Neuron (in vitro differentiated cells): ENCODE data around the gene TWNK.

Experiments
- H2AFZ ChIP-seq: one replicate; pipeline ENCODE4 v1.6.1; 2013; ENCODE audit warnings: low read depth, mild to moderate bottlenecking, inconsistent platforms, low read length, moderate library complexity
- H3K27me3 ChIP-seq: one replicate; pipeline ENCODE4 v1.6.1; 2013; ENCODE audit warnings: low read length; ENCODE audit not compliant: insufficient read depth
- H3K36me3 ChIP-seq: one replicate; pipeline ENCODE4 v1.6.1; 2013; ENCODE audit warnings: low read length; ENCODE audit not compliant: insufficient read depth
- H3K4me1 ChIP-seq: one replicate; pipeline ENCODE4 v1.6.1; 2013; ENCODE audit warnings: low read length; ENCODE audit not compliant: insufficient read depth
- H3K4me3 ChIP-seq: 2 replicates; pipeline ENCODE4 v1.5.1; 2013; ENCODE audit warnings: mild to moderate bottlenecking, low read length, moderate library complexity
- H3K9me3 ChIP-seq: one replicate; pipeline ENCODE4 v1.6.1; 2013; ENCODE audit warnings: low read length

Gene TWNK

DNA sequence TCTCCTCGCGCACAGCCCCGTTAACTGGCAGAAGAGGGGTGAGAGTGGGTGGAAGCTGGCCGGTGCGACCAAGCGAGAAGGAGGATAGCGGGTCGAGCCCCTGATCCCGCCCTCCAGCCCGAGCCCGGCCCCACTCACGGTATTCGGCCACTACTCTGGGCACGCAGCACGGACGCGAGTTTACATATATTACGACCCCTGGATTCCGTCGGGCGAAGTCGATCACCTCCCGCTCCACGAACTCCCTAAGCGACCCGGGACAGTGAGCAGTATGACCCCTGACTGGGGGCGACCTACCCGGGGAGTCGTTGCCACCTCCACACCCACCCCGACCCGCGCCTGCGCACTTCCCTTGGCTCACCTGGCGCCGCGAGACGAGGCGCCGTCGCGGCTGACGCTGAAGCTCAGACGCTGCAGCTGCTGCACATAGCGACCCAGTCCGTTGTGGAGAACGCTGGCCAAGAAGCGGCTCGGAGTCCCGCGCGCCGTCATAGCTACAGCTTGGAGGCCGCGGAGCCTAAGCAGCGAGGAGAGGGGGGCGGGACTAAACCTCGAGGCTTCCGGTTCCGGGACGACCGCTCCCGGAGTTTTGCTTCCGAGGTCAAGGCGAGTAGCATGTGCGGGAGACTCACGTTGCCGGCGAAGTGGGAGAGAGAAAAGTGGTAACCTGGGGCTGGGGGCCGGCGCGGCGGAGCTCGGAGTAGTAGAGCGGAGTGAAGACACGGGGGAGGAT lies at the start of gene TWNK, which contains the start of gene MRPL43:
Gene TWNK (plus strand): TSS at position 592 of the 733 bp plus-strand sequence. CDS start 668 bp downstream, outside the sequence.
Gene MRPL43 (minus strand): TSS at position 546 of the 733 bp plus-strand sequence. CDS start 54 bp downstream, at position 492.
- peaks cover 46% of the 10 kb centered on the region for H3K36me3 ChIP-seq
- peaks cover 17% of the 10 kb centered on the region for H3K4me1 ChIP-seq
- no peaks in the 10 kb centered on the region for H3K9me3 ChIP-seq
- peak within 1 kb of the TSS; percentile 86 for H3K4me3 ChIP-seq
- no peaks in the 10 kb centered on the region for H3K27me3 ChIP-seq
- peak within 1 kb of the TSS; percentile 72 for H2AFZ ChIP-seq

DNA sequence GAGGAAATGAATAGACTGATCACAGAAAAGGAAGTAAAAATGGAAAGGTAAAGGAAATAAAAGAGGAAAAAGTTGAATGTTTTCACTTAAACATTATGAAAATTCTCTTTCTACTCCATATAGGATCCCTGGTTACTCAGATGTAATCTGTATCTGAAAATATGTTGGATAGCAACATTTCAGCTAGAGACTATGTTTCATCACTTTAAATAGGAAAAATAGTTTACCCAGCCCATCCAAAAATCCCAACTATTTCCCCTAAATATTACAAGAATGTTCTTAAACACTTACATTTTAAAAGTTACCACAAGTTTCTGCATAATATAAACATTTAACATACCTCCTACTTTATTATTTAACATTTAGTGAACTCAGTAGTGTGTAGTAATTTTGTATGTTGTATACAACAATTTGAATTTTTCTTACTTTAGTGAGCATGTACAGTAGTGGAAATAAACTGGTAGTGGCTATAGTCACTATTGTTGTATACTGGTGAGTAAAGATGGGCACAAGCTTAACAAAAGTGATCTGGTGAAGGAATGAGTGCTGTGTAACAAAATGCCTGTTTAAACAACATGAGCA lies 47.5 kb upstream of the TWNK start:
- Histone ChIP-seq H3K27me3 (no peaks in the 10 kb centered on the region), H3K36me3 (peaks cover 62% of the 10 kb centered on the region), H3K4me3 (no peak overlapping the region), H2AFZ (no peak overlapping the region), H3K9me3 (no peaks in the 10 kb centered on the region), H3K4me1 (no peaks in the 10 kb centered on the region)

DNA sequence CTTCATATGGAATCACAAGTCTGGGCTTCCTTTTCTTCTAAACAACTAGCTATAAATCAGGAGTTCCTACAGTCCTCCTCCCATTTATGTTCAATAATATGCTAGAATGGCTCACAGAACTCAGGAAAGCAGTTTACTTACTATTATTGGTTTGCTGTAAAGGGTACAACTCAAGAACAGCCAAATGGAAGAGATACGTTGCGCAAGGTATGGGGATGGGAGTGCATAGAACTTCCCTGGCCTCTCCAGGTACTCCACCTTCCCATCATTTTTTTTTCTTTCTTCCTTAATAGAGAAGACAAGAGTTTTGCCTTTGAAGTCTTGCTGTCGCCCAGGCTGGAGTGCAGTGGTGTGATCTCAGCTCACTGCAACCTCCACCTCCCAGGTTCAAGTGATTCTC lies 45.1 kb upstream of the TWNK start:
- Histone ChIP-seq H3K27me3 (no peaks in the 10 kb centered on the region), H3K36me3 (peaks cover 72% of the 10 kb centered on the region), H3K9me3 (no peaks in the 10 kb centered on the region), H3K4me3 (no peak overlapping the region), H2AFZ (no peak overlapping the region), H3K4me1 (no peaks in the 10 kb centered on the region)

DNA sequence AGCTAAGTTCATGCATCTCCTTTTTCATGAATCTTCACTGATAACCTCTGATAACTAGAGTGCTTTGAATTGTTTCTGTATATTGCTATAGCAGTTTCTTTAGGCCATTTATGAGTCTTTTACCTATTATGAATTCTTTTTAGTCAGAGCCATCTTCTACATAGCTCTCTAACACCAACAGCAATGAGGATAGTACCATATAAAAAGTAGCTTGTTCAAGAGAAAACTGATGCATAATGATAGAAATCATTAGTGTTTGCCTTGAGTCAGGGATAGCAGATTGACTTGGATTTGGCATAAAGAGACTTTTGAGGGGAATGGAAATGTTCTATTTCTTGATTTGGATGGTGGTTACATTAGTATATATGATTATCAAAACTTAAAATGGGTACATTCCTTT lies 43.8 kb upstream of the TWNK start:
- Histone ChIP-seq H3K4me3 (no peak overlapping the region), H3K27me3 (no peaks in the 10 kb centered on the region), H2AFZ (no peak overlapping the region), H3K36me3 (peaks cover 73% of the 10 kb centered on the region), H3K4me1 (no peaks in the 10 kb centered on the region), H3K9me3 (no peaks in the 10 kb centered on the region)

DNA sequence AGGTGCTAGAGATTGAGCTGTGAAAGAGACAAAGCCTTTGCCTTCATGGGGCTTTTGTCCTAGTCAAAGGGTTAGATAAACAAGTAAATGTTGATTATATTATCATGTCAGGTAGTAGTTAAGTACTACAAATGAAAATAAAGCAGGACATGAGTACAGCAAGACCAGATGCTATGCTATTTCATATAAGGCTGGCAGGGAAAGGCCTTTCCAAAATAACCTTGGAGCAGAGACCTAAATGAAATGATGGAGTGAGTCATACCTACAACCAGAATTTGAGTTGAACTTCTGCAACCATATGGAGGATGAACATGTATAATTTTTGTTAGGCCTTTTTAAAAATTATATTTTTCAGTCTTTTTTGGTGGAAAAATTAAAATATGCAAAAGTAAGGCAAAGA lies 41.6 kb upstream of the TWNK start:
- H3K9me3 ChIP-seq = no peaks in the 10 kb centered on the region
- no peaks in the 10 kb centered on the region for H3K27me3 ChIP-seq
- H3K36me3 ChIP-seq = peaks cover 81% of the 10 kb centered on the region
- no peak overlapping the region for H2AFZ ChIP-seq
- no peaks in the 10 kb centered on the region for H3K4me1 ChIP-seq
- no peak overlapping the region for H3K4me3 ChIP-seq

DNA sequence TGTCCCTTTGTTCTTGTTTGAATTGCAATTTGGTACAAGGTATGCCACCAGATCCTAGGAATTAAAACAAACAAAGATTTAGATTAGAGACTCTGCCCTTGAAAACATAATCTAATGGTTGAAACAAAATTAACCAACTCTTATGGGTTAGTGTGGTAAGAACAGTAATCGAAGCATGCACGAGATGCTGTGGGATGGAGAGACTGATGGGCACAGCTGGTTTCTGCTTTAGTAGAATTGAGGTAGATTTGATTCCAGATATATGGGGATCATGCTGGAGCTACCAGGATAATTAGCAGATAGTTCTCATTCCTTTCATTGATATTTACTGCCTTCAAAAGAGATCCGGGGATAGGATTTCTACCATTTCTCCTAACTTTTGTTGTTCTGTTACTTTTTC lies 38.4 kb upstream of the TWNK start:
- Histone ChIP-seq H3K4me1 (no peaks in the 10 kb centered on the region), H2AFZ (no peak overlapping the region), H3K36me3 (peaks cover 74% of the 10 kb centered on the region), H3K9me3 (no peaks in the 10 kb centered on the region), H3K4me3 (no peak overlapping the region), H3K27me3 (no peaks in the 10 kb centered on the region)

DNA sequence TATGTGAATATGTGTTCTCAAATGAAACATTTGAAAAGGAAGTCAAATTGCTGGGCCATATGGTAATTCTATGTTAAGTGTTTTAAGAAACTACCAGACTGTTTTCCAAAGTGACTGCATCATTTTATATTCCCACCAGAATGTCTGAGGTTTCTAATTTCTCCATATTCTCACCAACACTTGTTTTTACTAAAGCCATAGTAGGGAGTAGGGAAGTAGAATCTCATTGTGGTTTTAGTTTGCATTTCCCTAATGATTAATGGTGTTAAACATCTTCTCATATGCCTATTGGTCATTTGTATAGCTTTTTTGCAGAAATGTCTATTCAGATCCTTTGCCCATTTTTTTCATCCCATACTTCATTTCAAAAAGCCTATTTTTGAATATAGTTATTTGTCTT lies 27.1 kb upstream of the TWNK start:
- no peak overlapping the region for H3K4me3 ChIP-seq
- H3K4me1 ChIP-seq = no peaks in the 10 kb centered on the region
- no peaks in the 10 kb centered on the region for H3K9me3 ChIP-seq
- H2AFZ ChIP-seq = no peak overlapping the region
- peaks cover 74% of the 10 kb centered on the region for H3K36me3 ChIP-seq
- H3K27me3 ChIP-seq = no peaks in the 10 kb centered on the region

DNA sequence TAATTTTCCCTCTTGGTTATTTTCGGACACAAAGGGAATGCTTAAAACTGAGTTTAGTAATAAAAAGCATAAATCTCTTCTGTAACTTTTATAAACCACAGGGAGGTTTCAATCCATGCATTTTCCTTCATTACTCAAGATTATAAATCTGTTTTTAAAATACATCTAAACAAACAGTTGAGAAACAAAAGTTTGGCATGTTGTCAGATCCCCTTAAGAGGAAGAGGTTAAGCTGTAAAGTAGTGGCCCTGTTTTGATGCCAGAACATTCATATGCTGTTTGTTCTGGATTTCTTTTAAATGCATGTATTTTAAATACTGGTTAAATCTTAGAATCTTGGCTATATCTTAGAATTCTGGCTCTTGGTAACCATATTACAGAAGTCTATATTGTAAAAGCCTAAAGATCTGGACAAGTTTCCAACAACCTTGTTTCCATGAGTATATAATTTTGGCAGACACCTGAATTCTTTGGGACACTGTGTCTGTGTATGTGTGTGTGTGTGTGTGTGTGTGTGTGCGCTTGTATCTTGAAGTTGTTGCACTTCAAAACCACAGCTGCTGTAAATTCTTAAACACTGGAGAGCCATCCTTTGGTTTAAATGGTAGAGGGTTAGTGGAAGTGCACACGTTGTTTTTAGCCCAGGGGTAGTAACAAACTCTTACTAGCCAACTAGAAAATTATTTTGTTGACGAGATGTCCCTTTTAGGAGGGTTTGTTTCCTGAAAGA lies 24.8 kb upstream of the TWNK start:
- Histone ChIP-seq H3K4me1 (no peaks in the 10 kb centered on the region), H2AFZ (no peak overlapping the region), H3K9me3 (no peaks in the 10 kb centered on the region), H3K27me3 (no peaks in the 10 kb centered on the region), H3K4me3 (no peak overlapping the region), H3K36me3 (peaks cover 55% of the 10 kb centered on the region)

DNA sequence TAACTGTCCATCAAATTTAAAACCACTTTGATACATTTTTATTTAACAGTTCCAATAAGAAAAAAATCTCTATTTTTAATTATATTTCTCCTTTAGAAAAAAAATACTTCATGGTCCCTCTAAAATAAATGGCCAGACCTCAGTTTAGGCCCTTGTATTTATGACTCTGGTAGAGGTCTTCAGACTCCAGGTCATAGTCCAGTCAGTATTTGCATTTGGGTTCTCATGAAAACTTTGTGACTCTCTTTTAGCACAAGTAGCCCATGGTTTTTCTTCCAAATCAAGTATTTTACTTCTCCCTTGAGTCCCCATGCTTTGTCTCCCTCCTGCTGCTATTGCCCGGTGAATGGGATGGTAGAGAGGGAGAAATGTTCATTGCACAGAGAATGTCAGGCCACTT lies 23.5 kb upstream of the TWNK start:
- peaks cover 45% of the 10 kb centered on the region for H3K36me3 ChIP-seq
- H3K4me3 ChIP-seq = no peak overlapping the region
- no peaks in the 10 kb centered on the region for H3K27me3 ChIP-seq
- H3K9me3 ChIP-seq = no peaks in the 10 kb centered on the region
- no peak overlapping the region for H2AFZ ChIP-seq
- H3K4me1 ChIP-seq = no peaks in the 10 kb centered on the region

DNA sequence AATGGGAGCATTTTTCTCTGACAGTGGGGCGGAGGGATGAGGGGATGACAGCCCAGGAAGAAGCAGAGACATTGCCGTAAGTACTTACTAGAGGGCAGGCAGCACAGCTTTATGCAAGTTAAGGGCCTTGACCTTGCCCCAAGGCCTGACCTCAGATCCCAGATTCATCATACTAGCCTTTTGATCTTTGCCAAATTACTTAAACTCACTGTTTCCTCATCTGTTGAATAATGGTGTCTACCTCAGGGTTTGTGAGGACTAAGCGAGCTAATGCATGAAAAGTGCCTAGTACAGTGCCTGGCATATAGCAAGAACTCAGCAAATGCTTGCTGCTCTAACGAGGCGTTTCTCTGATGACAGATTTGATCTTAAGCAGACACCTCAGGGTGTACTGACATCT lies 21.5 kb upstream of the TWNK start:
- no peaks in the 10 kb centered on the region for H3K27me3 ChIP-seq
- H3K36me3 ChIP-seq = peaks cover 30% of the 10 kb centered on the region
- H3K4me1 ChIP-seq = peaks cover 6% of the 10 kb centered on the region
- no peak overlapping the region for H3K4me3 ChIP-seq
- H3K9me3 ChIP-seq = no peaks in the 10 kb centered on the region
- no peak overlapping the region for H2AFZ ChIP-seq

DNA sequence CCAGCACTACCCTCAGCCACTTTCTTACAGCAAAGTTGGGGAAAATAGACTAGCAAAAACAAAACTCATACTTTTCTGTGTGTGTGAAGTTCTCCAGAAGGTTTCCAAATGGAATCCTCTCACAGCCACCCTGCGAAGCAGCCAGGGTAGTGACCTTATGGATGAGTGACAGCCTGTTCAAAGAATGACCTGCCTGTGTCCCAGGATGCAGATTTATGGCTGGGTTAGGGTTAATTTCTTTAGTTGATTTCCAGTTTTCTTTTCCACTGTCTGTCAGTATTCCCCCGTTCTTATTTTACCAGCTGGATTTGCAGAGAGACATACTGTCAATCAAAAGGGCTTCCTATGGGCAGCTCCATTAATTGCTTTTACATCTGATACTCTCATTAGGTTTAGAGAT lies 20.5 kb upstream of the TWNK start:
- Histone ChIP-seq H3K9me3 (no peaks in the 10 kb centered on the region), H3K27me3 (no peaks in the 10 kb centered on the region), H3K4me1 (peaks cover 6% of the 10 kb centered on the region), H3K4me3 (no peak overlapping the region), H2AFZ (no peak overlapping the region), H3K36me3 (peaks cover 25% of the 10 kb centered on the region)

DNA sequence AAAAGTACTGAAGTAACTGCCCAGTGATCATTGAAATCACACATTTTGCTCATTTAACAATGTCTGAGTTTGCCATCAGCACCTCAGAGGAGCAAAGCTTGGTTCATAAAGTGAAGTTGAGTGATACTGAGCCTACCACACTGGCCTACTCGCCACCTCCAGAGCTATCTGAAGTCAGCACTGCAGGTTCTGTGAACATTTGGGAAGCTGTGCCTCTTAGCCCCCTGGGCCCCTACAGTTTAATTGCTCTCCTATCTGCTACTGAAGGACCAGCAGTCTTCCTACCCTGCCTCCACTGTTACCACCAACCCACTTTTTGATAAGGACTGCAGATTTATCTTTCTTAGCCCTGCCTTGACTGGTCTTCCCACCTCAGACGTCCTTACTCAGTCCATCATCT lies 20.0 kb upstream of the TWNK start:
- H3K9me3 ChIP-seq = no peaks in the 10 kb centered on the region
- H3K4me3 ChIP-seq = no peak overlapping the region
- peaks cover 6% of the 10 kb centered on the region for H3K4me1 ChIP-seq
- H3K27me3 ChIP-seq = no peaks in the 10 kb centered on the region
- H2AFZ ChIP-seq = no peak overlapping the region
- H3K36me3 ChIP-seq = peaks cover 21% of the 10 kb centered on the region

DNA sequence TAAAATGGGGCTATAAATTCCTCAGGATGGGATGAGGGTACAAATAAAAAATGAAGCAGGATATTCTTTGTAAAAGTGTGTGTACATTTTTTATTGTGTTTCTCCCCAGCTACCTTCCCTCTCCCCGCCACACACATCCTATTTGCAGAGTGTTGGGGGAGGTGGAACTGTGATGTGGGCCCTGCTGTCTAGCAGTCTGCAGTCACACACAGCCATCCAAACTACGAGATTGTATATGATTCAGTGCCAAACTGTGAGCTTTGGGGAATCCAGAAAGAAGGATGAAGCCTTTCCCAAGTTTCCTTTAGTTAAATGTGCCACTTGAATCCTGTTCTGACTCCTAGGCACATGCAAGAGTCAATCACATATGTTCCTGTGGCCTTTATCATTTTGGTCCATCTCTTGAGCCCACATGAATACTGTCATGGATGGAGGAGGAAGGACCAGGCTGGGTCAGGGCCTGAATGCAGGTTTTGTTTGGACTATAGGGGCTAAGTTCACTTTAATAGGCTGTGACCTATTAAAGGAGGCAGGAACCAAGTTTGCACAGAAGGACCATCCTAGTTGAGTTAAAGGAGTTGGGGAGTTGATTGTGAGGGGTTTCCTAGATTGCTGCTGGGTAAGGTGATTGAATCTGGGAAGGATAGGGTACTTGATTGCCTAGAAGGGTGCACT lies 19.1 kb upstream of the TWNK start:
- Histone ChIP-seq H3K4me1 (peaks cover 6% of the 10 kb centered on the region), H3K36me3 (peaks cover 12% of the 10 kb centered on the region), H2AFZ (no peak overlapping the region), H3K27me3 (no peaks in the 10 kb centered on the region), H3K4me3 (no peak overlapping the region), H3K9me3 (no peaks in the 10 kb centered on the region)
